Stomach (tissue), 9 donors: ENCODE results near the gene CRLF3. TPM values are rescaled to one million over a fixed set of nuclear protein-coding genes. Genes with fewer than 3 reads are reported as not detected.

ENCODE experiments used
- DNase-seq, 2 donors: peaks; one replicate each; pipeline versions ENCODE4 v3.0.0 to v3.0.0-alpha.2; 2013 to 2019
- H3K27ac ChIP-seq, 5 donors: fragments of 200-600 bp in 4 of 5; sonication (generic) in 4 of 5; one replicate each; pipeline ENCODE4 v1.5.1; 2013 to 2019; ENCODE audit warnings: mild to moderate bottlenecking in 1 of 5, moderate library complexity in 1 of 5
- H3K27me3 ChIP-seq, 3 donors: fragments of 200-600 bp; sonication (generic); one replicate each; pipeline ENCODE4 v1.5.1; 2017 to 2019; ENCODE audit warnings: mixed run types in 1 of 3
- H3K36me3 ChIP-seq, 4 donors: fragments of 200-600 bp; sonication (generic); 1 replicate in 3 of 4; 2 replicates in 1 of 4; pipeline ENCODE4 v1.5.1; 2016 to 2019
- H3K4me1 ChIP-seq, 4 donors: fragments of 200-600 bp; sonication (generic); one replicate each; pipeline ENCODE4 v1.5.1; 2016 to 2019
- H3K4me3 ChIP-seq, 4 donors: fragments of 200-600 bp; sonication (generic) in 3 of 4; one replicate each; pipeline ENCODE4 v1.5.1; 2016 to 2019; ENCODE audit warnings: mild to moderate bottlenecking in 1 of 4
- H3K9me3 ChIP-seq, 4 donors: fragments of 200-600 bp; sonication (generic); one replicate each; pipeline ENCODE4 v1.5.1; 2016 to 2019
- CTCF ChIP-seq, 7 experiments: fragments of 450-650 bp in 4 of 7; fragments of 200-600 bp in 3 of 7; sonication (generic) in 3 of 7; IDR thresholded peaks; one replicate each; pipeline ENCODE4 v1.5.1; 2016 to 2019; ENCODE audit warnings: antibody characterized with exemption in 7 of 7, control low read depth in 2 of 7, mild to moderate bottlenecking in 1 of 7
- EP300 ChIP-seq: sonication (generic); formaldehyde crosslinking; IDR thresholded peaks from one replicate; pipeline ENCODE4 v1.6.1; 2017; ENCODE audit warnings: antibody characterized with exemption
- POLR2A ChIP-seq, 4 donors: fragments of 450-650 bp; IDR thresholded peaks; one replicate each; pipeline ENCODE4 v1.6.1; 2016; ENCODE audit warnings: antibody characterized with exemption in 4 of 4, control low read depth in 2 of 4, mild to moderate bottlenecking in 1 of 4, moderate library complexity in 1 of 4
- POLR2AphosphoS5 ChIP-seq, 3 donors: sonication (generic); formaldehyde crosslinking; IDR thresholded peaks; one replicate each; pipeline ENCODE4 v1.6.1; 2016; ENCODE audit warnings: antibody characterized with exemption in 3 of 3
- WGBS, 5 donors: extraction: QIAGEN DNeasy Blood & Tissue Kit in 3 of 5; methylation state at CpG; one replicate each; pipeline versions ENCODE4 v1.1.5 to v1.1.7; 2013 to 2018; 5-methylcytosine and 5-hydroxymethylcytosine counted together
- intact Hi-C: fragments of 100-400 bp; cut with DNase I; formaldehyde crosslinking; loops from one replicate; pipeline ENCODE4 v1.15.1; 2023; ENCODE audit warnings: low total_unique reads
- polyA plus RNA-seq, 3 donors: library from polyadenylated mRNA; stranded (reverse); fragments of 200-250 nt; gene quantifications; one replicate each; pipeline ENCODE4 v1.2.3, GENCODE V29; 2013
- total RNA-seq, 5 donors: library from RNA; depleted of rRNA; stranded (reverse); fragments of >200 nt; gene quantifications; one replicate each; pipeline versions ENCODE4 v1.1.0 to v1.2.3, GENCODE V29; 2014 to 2016
- donor health status: healthy with polysubstance abuse.
- donor health status: Bipolar disorder and iron deficiency.
- donor health status: healthy.

The CRLF3 gene
- total and polyA plus RNA-seq, 8 donors, result 1.7 to 15.2 (median 4.6) TPM

GRCh38 chr17:30854146-30854545, 29.7 kb upstream of the CRLF3 start:
- Histone ChIP-seq H3K27me3 (no peaks in the 10 kb centered on the region), H3K4me1 (no peaks in the 10 kb centered on the region)
- 92 to 100% (median 98%) methylated on average over 3 of the region's 3 CpGs for WGBS, 5 donors

GRCh38 chr17:30848021-30848420, 23.5 kb upstream of the CRLF3 start:
- 89 to 93% (median 90%) methylated on average over 6 of the region's 6 CpGs for WGBS, 5 donors
- TF ChIP-seq CTCF (IDR thresholded peaks at IDR 0.05) (no peak), POLR2A (IDR thresholded peaks at IDR 0.05) (no peak), POLR2AphosphoS5 (IDR thresholded peaks at IDR 0.05) (no peak), EP300 (no peak)
- H3K27me3 ChIP-seq, result no peaks in the 10 kb centered on the region
- H3K4me3 ChIP-seq, result no peak overlapping the region
- H3K27ac ChIP-seq, result no peak overlapping the region
- no peak for DNase-seq
- intact Hi-C loops, result no loop called here
- H3K9me3 ChIP-seq, result no peaks in the 10 kb centered on the region
- H3K36me3 ChIP-seq, result peaks cover 0 to 19% (median 3%) of the 10 kb centered on the region in 4 donors
- H3K4me1 ChIP-seq, result no peaks in the 10 kb centered on the region

More at GRCh38 chr17:30854146-30854545, 29.7 kb upstream of the CRLF3 start:
- Histone ChIP-seq H3K27ac (no peak overlapping the region), H3K9me3 (no peaks in the 10 kb centered on the region), H3K36me3 (peaks cover 0 to 9% (median 5%) of the 10 kb centered on the region in 4 donors), H3K4me3 (no peak overlapping the region)
- DNase-seq, result no peak
- TF ChIP-seq POLR2AphosphoS5 (IDR thresholded peaks at IDR 0.05), result no peak
- no peak for TF ChIP-seq EP300
- TF ChIP-seq CTCF (IDR thresholded peaks at IDR 0.05), result no peak
- no peak for TF ChIP-seq POLR2A (IDR thresholded peaks at IDR 0.05)
- intact Hi-C loops, result no loop called here

GRCh38 chr17:30840771-30841170, 16.3 kb upstream of the CRLF3 start:
- TF ChIP-seq POLR2AphosphoS5 (IDR thresholded peaks at IDR 0.05) (no peak), POLR2A (IDR thresholded peaks at IDR 0.05) (no peak), CTCF (IDR thresholded peaks at IDR 0.05) (no peak), EP300 (no peak)
- intact Hi-C loops, result no loop called here
- DNase-seq, result no peak
- no peaks in the 10 kb centered on the region for H3K4me1 ChIP-seq
- H3K27me3 ChIP-seq, result no peaks in the 10 kb centered on the region
- no peaks in the 10 kb centered on the region for H3K9me3 ChIP-seq
- WGBS, 5 donors, result 88 to 99% (median 96%) methylated on average over 7 of the region's 7 CpGs
- no peak overlapping the region for H3K4me3 ChIP-seq
- peaks cover 0 to 15% (median 4%) of the 10 kb centered on the region in 4 donors for H3K36me3 ChIP-seq
- peak overlapping the region in 2 of 5 donors; percentile 19 to 61 for H3K27ac ChIP-seq

- peaks cover 0 to 15% (median 4%) of the 10 kb centered on the region in 4 donors for H3K36me3 ChIP-seq
- 72 to 81% (median 76%) methylated on average over 5 of the region's 5 CpGs for WGBS, 5 donors
- intact Hi-C loops, result no loop called here
- no peak overlapping the region for H3K27ac ChIP-seq
- H3K9me3 ChIP-seq, result no peaks in the 10 kb centered on the region
- peaks cover 0 to 6% (median 0%) of the 10 kb centered on the region in 4 donors for H3K4me1 ChIP-seq
- DNase-seq, result no peak
- no peaks in the 10 kb centered on the region for H3K27me3 ChIP-seq
- H3K4me3 ChIP-seq, result no peak overlapping the region
- TF ChIP-seq POLR2AphosphoS5 (IDR thresholded peaks at IDR 0.05), result no peak
- TF ChIP-seq CTCF (IDR thresholded peaks at IDR 0.05), result no peak
- no peak for TF ChIP-seq EP300
- no peak for TF ChIP-seq POLR2A (IDR thresholded peaks at IDR 0.05)
Observed at GRCh38 chr17:30838202-30838807, 13.8 kb upstream of the CRLF3 start.
